Forelimb muscle (tissue), 1 donor: ENCODE measurements around the gene GBGT1. TPM values are rescaled to one million over a fixed set of nuclear protein-coding genes. Genes with fewer than 3 reads are reported as not detected.

Experiments used
- DNase-seq: peaks from one replicate; pipeline ENCODE4 v3.0.0-alpha.2; 2013; ENCODE audit warnings: low read depth
- polyA plus RNA-seq: library from polyadenylated mRNA; unstranded; fragments of 120-200 nt; gene quantifications from one replicate; pipeline ENCODE4 v1.2.1, GENCODE V29; 2013; ENCODE audit not compliant: insufficient read length

GBGT1 gene
- polyA plus RNA-seq, 1 donor = 3.6 TPM

GRCh38 chr9:133113949-133114885 is 49.5 kb downstream of the GBGT1 start:
- DNase-seq = no peak

DNA sequence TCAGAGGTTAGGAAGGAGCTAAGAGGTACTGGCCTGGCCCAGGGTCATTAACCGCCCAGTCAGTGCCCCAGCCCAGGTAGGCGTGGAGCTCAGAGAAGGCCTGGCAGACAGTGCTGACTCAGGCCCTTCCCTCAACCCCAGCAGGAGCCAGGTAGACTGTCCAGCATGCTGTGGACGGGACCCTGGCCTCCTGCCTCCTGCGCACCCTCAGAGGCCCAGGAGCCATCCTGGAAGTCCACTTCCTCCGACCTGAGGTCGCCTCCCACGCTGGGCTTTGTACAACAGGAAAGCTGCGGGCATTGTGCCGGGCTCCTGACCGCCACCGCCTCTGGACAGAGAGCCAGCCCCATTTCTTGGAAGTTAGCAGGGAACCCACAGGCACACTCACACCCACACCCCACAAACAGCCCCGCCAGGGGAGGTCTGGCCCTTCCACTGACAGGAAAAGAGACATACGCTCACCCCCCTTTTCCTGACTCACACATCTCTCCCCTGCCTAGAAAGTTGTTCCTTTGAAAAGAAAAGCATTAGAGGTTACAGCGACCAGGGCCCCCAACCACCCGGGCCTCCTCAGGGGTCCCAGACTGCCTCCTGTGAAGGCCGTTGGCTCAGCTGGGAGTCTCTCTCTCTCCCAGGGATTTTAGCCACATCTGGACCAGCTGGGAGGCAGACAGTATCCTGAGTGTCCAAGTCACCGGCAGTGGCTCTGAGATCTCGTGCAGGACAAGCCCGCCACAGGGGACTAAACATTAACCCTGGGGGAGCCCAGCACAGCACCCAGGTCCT is 50.4 kb downstream of the GBGT1 start:
- DNase-seq = no peak

DNA sequence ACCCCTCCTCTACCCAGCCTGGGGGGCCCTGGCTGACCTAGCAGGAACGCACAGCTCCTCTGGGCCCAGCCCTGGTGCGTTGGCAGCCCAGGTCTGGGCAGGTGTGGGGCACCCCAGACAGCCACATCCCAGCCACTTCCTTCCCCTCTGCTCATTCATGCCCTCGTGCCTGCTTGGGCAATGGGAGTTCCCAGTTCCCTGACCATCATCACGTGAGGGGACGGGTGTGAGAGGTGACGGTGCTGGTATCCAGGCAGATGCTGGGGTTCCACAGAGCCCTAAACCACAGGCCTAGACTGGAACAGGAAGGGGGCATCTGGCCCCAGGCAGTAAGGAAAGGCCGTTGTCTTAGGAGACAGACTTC is 51.1 kb downstream of the GBGT1 start:
- no peak for DNase-seq

- no peak for DNase-seq
These were observed 51.7 kb downstream of the GBGT1 start for GRCh38 chr9:133111808-133112662.

DNA sequence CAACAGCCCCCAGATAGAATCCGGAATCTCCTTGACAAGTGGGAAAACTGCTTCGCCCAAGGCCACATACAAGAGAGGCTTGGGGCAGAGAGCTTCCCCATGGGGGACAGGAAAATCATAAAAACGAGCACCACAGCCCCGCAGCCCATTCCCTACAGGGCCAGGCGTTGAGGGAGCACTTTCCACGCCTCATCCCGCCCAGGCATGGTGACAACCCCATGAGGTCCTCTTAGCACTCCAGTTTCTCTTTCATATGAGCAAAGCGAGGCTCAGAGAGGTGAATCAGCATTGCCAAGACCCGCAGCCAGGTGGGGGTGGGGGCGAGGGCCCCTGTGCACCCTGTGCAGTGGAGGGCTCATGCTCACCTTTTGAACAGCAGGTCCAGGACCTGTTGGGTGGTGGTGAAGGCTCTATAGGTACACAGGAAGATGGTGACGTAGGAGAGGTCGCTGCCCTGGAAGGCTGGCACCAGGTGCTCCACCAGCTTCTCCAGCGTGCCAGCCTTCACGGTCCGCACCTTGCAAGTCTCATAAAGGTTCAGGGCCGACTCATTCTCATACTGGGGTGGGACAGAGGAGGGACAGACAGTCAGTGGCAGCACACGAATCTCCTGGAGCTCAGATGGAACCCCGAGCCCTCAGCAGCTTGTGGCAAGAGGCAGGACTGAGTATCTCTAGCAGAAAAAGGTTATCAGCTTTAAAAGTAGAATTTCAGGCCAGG is 53.6 kb downstream of the GBGT1 start:
- DNase-seq = no peak

DNA sequence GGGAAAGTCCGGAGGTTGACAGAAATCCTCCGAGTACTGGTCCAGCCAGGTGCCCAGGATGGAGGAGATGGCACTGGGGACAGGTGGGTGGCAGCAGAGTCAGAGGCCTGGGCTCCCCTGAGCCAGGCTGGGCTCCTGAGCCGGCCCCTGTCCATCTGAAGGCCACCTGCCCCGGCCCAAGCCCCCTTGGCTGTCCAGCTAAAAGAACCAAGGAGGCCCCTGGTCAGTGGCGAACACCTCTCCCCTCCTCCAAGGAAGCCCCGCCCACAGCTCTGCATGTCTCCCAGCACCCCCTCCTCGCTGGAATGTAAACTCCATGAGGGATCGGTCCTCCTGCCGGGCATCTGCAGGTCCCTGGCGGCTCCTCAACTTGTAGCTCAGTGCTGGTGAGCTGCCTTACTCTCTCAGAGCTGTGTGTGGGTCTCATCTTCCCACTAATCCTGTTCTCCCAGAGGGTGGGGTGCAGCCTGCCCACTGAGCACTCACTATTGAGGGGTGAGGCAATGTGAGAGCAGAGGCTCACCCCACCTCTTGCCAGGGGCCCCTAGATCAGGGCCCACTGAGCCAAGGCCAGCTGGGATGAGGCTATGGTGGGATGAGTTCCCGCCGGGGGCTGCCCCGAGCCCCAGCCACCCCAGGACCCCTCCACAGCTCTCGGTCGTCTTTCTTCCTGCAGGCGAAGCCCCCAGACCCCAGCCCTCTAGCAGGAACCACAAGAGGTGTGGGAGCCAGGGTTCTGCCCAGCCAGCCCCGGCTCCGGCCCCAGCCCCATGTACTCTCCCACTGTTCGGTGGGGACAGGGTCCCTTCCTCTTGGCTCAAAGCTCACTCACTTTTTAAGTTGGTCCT is 54.7 kb downstream of the GBGT1 start:
- DNase-seq = no peak

GRCh38 chr9:133107961-133108793 is 55.5 kb downstream of the GBGT1 start:
- no peak for DNase-seq

GRCh38 chr9:133107245-133107722 is 56.4 kb downstream of the GBGT1 start:
- DNase-seq = no peak

- no peak for DNase-seq
These were observed 57.0 kb downstream of the GBGT1 start for GRCh38 chr9:133106511-133107244.

DNA sequence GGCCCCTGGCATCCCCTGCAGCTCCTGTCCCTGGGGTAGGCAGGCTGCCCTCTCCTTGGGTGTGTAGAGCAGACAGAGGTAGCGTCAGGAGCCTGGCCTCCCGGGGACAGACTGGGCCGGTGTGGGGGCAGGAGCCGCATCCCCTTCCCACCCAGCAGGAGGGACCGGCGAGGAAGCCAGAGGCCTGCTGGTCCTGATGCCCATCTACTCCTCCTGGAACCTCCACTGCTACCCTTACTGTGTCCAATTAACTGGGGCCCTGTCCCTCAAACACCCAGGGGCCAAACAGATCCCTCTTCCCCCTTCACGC is 58.3 kb downstream of the GBGT1 start:
- DNase-seq = no peak

DNA sequence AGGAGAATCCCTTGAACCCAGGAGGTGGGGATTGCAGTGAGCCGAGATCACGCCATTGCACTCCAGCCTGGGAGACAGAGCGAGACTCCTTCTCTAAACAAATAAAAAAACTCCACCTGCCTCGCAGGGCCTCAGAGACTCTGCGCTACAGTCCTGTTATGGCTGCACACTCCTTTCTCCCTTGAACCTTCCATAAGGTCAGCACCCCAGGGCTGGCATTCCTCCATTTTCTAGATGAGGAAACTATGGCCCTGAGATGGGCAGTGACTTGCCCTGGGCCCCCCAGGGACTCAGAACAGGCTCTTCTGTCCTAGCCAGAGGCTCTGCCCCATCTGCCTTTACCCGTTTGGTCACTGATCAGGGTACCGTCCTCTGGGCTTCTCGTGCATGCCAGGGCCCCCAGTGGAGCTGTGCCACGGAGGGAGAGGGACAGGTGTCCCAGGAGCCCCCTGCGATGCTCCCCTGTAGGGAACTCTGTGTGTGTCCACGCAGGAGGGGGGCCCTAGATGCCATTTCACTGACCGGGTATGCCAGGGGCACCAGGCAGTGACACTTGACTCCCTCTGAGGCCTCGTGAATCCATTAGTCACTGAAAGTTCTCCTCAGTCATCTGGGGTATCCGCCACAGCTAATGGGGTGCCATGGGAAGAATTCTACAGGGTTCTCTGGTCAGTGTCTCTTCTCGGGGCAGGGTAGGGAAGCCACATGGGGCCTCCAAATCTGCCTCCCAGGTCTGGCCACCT is 58.8 kb downstream of the GBGT1 start:
- DNase-seq = no peak

DNA sequence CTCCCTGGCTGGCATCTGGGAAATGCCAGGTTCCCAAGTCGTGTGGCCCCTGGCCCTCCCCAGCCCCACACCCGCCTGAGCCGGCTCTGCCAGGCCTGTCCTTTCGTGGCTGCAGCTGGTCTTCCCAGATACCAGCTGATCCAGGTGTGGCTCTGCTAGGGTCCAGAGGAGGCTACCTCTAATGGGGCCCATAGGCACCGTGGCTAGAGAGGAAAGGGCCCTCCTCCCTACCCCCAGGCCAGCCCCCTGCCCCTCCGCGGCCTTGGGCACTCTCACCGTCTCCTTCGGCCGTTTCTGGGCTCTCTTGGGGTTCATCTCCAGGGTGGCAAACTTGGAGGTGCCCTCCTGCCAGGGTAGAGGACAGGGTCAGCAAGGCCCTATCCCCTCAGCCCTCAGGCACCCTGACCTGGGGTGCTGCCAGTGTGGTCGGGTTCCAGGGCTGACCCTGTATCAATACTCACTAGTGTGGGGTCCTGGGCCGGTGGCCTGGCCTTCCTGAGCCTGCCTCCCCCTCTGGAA is 59.7 kb downstream of the GBGT1 start:
- no peak for DNase-seq

DNA sequence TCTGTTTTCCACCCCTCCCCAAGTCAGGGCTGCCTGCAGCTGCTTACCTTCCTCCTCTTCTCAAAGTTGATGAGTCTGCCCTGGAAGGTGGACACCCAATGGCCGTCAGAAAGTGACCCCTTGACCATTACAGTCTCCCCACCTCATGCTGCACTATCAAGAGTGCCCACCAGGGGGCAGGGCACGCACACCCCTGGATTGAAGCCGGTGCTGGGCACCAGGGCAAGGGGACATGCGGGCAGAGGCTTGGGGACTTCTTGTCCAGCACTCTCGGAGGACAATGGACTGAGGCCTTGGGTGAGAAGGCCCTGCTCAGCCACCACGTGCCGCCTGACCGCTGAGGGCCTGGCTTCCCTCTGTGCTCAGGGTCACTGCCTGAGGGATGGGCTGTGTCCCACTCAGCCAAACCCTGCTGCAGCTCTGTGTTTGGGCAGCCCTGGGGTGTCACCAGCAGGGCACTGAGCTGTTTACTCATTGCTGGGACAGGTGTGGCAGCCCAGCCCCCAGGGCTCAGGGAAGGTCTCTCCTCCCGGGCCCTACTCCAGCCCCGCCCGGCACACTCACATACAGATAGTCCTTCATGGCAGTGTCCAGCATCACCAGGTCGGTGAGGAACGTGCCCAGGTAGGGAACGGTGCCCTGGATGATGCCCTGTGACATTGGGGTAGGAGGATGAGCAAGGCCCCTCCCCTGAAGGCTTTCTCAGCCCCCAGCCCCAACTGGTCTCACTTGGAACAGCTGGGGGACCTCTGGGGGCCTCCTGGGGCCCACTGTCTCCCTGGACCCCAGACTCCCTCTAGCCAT is 60.3 kb downstream of the GBGT1 start:
- DNase-seq = no peak
